NK-92 treated with Interleukin-12 subunit alpha and Interleukin-12 subunit beta, amount 100 ng/mL, for 24 hours (cell line): ENCODE data around the gene TIAM1.

Experiments
- DNase-seq: peaks from one replicate; lab custom pipeline; 2025; lab: John Stamatoyannopoulos, UW

TIAM1 gene

GRCh38 chr21:31352836-31353235, 8.8 kb upstream of the TIAM1 start:
- no peak for DNase-seq

GRCh38 chr21:31351960-31352359, 7.9 kb upstream of the TIAM1 start:
- no peak for DNase-seq

- no peak for DNase-seq
These were observed 7.4 kb upstream of the TIAM1 start for GRCh38 chr21:31351438-31351837.

GRCh38 chr21:31349208-31349607, 5.1 kb upstream of the TIAM1 start:
- no peak for DNase-seq

- no peak for DNase-seq
These were observed 4.1 kb upstream of the TIAM1 start for GRCh38 chr21:31348188-31348587.

- no peak for DNase-seq
These were observed 3.5 kb upstream of the TIAM1 start for GRCh38 chr21:31347435-31348032.

- DNase-seq, result no peak
These were observed 2.3 kb upstream of the TIAM1 start for GRCh38 chr21:31346256-31346821.

GRCh38 chr21:31345136-31345535, 1.1 kb upstream of the TIAM1 start:
- DNase-seq, result no peak

- no peak for DNase-seq
These were observed 991 bp downstream of the TIAM1 start for GRCh38 chr21:31343030-31343510.

- DNase-seq, result no peak
These were observed 1.7 kb downstream of the TIAM1 start for GRCh38 chr21:31342348-31342747.

- DNase-seq, result no peak
These were observed 3.0 kb downstream of the TIAM1 start for GRCh38 chr21:31340942-31341487.

- no peak for DNase-seq
These were observed 3.5 kb downstream of the TIAM1 start for GRCh38 chr21:31340514-31340913.

GRCh38 chr21:31339721-31340120, 4.3 kb downstream of the TIAM1 start:
- no peak for DNase-seq

- no peak for DNase-seq
These were observed 5.1 kb downstream of the TIAM1 start for GRCh38 chr21:31338908-31339368.

GRCh38 chr21:31337996-31338907, 5.8 kb downstream of the TIAM1 start:
- no peak for DNase-seq

- DNase-seq, result no peak
These were observed 7.0 kb downstream of the TIAM1 start for GRCh38 chr21:31337086-31337485.

- DNase-seq, result no peak
These were observed 7.4 kb downstream of the TIAM1 start for GRCh38 chr21:31336739-31337040.

GRCh38 chr21:31335957-31336738, 7.9 kb downstream of the TIAM1 start:
- DNase-seq, result peak; percentile 48

- no peak for DNase-seq
These were observed 9.4 kb downstream of the TIAM1 start for GRCh38 chr21:31334648-31335121.

GRCh38 chr21:31332525-31332924, 11.5 kb downstream of the TIAM1 start:
- no peak for DNase-seq

GRCh38 chr21:31331231-31331630, 12.8 kb downstream of the TIAM1 start:
- no peak for DNase-seq

GRCh38 chr21:31330144-31330483, 13.9 kb downstream of the TIAM1 start:
- no peak for DNase-seq
